NCI-H1436 treated with DMSO at 0.1 percent for 48 hours (cell line): Measurements from ENCODE around the gene GAGE12J.
"Not testable (repeated sequence)": the region's sequence is repeated elsewhere in the genome, so short reads cannot be mapped to it uniquely, and the experiment has no call there.

Experiments used
- DNase-seq: peaks from one replicate; lab custom pipeline; 2025; lab: John Stamatoyannopoulos, UW

The GAGE12J gene, protein sequence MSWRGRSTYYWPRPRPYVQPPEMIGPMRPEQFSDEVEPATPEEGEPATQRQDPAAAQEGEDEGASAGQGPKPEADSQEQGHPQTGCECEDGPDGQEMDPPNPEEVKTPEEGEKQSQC

DNA sequence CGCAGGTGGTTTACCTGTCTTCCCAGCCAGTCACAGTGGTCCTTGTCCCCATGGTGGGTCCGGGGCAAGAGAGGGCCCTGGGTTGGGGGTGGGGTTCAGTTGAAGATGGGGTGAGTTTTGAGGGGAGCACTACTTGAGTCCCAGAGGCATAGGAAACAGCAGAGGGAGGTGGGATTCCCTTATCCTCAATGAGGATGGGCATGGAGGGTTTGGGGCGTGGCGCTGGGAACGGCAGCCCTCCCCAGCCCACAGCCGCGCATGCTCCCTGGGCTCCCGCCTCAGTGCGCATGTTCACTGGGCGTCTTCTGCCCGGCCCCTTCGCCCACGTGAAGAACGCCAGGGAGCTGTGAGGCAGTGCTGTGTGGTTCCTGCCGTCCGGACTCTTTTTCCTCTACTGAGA lies at the start of gene GAGE12J:
Gene GAGE12J, plus strand, starts transcription at position 301 of the 400 bp plus-strand sequence. CDS start 1,157 bp downstream, outside the sequence.
- DNase-seq, result not testable (repeated sequence)

DNA sequence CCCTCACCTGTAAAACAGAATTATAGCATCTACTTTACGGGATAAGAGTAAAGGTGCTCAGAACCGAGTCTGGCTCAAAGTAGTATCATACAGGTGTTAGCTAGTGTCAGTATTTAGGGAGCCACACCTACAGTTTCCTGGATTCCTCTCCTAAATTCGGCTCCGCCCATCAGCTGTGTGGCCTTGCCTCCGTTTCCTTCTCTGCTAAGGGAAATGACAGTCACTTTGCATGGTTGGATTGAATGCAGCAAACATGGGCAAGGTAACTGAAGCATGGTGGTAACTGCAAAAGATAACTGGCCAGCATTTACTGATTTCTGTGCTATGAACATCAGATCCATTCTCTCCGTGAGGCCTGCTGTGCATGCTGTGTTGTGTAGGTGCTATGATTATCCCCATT lies 49.4 kb upstream of the GAGE12J start:
- DNase-seq, result no peak

DNA sequence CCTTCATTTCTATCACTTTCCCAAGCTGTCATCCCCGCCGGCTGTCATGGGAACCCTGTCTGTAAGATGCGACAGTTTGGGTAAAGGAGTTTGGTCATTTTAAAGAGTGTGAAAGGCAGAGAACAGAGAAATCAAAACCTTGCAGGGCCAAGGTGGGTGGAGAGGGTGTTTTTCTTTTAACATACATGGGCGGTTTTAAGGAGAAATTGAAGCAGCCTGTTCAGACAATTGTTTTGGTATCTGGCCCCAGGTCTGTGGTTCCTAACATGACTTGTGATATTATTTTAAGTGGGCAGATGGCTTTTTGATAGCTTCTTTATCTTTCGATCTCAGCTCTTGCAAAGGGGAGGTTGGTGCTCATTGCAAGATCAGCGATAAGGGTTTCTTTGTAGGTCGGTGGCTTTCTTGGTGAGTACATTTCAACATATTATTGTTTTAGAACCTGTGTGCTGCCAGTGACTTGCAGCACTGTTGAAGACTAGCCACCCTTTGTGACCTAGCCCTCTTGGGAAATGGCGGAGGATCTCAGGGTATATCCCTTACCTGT lies 48.6 kb upstream of the GAGE12J start:
- no peak for DNase-seq

DNA sequence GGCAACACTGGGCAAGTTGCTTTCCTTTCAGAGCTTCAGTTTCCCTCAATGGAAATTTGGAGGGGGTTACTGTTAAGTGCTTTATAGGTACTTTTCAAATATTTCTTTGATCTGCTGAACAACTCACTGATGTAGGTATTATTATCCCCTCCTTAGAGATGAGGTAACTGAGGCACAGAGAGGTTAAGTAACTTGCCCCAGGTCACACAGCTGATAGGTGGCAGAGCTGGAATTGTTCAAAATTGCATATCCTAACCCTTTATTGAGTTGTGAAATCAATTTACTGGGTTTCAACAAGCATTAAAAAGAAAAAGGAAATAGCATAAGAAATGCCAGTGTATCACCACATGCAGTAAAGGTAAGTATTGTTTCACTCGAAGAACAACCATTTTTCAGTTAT lies 45.6 kb upstream of the GAGE12J start:
- DNase-seq, result no peak

DNA sequence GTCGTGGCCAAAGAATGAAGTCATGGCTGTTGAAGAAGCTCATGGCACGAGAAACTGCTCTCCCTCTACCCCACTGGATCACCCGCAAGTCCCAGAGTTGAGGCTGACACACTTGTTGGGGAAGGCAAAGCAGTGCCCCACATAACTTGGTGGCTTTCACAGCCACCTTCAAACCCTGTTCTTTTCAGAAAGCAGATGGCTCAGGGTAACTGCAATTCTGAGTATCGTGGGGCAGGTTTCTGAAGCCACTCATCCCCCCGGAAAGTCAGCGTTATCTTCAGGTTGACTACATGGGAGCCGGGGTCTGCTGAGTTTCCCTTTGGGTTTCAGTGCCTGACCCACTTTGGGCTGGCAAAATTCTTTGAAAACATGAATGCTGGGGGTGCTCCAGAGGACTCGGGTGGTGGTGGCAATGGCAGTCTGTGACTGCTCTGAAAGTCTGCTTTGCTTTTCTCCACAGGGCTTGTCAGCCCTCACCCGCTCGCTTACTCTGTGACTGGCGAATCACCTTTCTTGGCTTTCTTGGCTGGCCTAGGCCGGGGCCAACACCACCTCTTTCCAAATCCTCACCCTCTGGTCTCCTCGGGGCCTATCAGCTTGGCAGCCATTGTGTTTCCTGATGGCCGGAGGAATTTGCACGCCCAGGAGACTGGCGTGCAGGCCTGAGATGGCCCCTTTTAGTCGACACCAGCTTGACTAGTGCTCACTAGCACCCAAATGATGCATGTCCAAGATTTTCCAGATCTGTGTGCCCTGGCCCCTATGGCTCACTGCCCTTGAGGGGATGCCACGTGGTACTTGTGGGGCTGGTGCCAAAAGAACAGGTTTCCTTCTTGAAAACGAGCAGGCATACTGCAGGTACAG lies 44.9 kb upstream of the GAGE12J start:
- no peak for DNase-seq

DNA sequence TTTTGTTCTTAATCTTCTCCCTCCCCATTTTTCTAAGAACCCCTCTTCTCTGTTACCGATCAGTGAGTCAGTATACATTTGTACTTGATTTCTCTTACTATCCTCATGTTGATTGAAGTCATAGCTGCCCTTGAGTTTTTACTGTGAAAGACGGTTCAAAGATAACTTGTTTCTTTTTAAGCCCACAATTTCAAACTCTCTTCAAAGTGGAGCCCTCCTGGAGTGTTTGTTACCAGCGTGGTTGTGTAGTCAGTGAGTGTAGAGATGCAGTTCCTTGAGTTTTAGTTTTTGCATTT lies 44.4 kb upstream of the GAGE12J start:
- DNase-seq, result no peak

DNA sequence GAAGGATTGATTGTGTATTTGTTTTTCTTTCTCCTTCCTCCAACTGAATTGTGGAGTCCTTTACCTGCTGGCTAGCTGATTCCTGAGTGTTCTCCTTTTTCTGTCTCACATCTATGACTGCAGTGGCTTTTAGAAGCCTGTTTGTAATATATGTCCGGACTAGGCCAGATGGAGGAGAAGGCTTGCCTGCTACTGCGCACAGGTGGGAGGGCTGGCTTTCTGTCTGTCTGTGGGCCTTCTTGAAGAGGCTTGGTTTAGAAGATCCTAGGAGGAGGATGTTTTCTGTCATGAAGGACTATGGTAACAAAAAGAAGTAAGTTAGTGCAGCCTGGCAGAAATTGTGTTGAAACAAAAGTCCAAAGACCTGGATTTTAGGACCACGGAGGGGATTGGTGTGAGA lies 43.8 kb upstream of the GAGE12J start:
- DNase-seq, result no peak

DNA sequence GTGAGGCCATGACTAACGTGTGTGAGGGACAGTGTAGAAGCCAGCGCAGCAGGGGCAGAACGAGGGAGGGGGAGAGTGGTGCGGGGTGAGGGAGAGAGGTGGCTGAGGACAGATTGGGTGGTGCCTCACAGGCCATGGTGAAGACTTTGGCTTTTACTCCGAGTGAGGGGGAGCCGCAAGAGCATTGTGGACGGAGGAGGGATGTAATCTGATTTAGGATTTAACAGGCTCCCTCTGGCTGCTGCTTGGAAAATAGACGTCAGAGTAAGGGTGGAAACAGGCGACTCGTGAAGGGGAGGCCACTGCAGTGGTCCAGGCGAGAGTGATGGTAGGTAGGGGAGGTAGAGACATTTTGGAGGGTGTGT lies 39.2 kb upstream of the GAGE12J start:
- no peak for DNase-seq

DNA sequence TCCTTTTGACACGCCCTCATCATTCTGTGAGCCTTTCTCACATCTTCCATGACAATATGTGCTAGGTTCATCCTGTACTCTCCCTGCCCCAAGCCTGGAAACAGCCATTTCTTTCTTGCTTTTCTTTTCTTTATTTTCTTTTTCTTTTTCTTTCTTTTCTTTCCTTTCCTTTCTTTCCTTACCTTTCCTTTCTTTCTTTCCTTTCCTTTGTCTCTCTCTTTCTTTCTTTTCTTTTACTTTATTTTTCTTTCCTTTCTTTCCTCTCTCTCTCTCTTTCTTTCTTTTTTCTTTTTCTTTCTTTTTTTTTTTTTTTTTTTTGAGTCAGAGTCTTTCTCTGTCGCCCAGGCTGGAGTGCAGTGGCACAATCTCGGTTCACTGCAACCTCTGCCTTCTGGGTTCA lies 37.6 kb upstream of the GAGE12J start:
- no peak for DNase-seq

DNA sequence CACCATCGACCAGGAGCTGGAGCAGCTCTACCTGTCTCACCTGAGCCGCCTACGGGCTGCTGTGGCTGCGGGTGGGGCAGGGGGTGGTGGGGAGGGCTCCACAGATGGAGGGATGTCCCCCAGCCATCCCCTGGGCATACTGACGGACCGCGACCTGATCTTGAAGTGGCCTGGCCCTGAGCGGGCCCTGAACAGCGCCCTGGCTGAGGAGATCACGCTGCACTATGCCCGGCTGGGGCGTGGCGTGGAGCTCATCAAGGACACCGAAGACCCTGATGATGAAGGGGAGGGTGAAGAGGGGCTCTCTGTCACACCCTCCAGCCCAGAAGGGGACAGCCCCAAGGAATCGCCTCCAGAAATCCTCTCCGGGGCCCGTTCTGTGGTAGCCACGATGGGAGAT lies 35.7 kb upstream of the GAGE12J start:
- no peak for DNase-seq

DNA sequence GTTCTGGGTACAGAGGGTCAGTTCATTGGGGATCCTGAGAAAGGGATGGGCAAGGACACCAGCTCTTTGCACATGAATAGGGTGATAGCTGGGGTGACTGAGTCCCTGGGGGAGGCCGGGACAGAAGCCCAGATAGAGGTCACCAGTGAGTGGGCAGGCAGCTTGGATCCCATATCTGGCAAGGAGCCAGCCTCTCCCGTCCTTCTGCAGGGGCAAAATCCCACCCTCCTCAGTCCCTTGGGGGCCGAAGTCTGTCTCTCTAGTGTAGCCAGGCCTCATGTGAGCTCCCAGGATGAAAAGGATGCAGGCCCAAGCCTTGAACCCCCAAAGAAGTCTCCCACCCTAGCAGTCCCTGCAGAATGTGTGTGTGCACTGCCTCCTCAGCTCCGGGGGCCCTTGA lies 35.3 kb upstream of the GAGE12J start:
- DNase-seq, result no peak

DNA sequence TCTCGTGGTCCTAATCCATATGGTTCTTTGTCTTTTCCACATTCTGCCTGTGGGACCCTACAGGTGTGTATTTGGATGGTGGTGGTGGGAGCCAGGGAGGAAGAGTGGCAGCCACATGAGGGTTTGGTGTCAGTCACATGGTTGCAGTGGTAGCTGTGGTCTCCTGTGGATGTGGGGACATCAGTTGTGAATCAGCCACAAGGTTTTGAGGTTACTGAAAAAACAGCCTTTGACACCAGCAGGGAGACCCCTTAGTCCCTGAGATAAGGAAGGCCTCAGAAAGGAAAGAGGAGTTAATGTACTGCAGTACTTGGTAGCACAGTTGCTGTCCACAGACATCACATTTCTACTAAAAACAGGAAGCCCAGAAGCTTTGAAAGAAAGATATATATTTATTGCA lies 34.2 kb upstream of the GAGE12J start:
- DNase-seq, result no peak

DNA sequence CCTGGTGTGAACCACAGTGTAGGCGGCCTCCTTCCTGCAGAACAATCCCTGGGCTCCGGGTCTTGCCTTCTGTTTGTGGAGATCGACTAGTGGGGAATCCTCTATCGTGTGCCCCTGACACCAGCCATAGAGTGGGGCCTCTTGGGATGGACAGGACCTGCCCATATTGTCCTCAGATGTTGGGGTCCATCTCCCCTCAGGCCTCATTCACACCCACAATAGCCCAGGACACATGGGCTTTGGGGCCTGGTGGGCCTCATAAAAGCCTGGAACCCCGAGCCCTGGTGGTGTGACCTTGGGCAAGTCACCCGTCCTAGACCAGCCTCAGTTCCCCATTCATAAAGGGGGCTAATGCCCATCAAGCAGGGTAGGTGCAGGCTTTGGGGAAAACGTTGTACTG lies 31.6 kb upstream of the GAGE12J start:
- DNase-seq, result no peak

DNA sequence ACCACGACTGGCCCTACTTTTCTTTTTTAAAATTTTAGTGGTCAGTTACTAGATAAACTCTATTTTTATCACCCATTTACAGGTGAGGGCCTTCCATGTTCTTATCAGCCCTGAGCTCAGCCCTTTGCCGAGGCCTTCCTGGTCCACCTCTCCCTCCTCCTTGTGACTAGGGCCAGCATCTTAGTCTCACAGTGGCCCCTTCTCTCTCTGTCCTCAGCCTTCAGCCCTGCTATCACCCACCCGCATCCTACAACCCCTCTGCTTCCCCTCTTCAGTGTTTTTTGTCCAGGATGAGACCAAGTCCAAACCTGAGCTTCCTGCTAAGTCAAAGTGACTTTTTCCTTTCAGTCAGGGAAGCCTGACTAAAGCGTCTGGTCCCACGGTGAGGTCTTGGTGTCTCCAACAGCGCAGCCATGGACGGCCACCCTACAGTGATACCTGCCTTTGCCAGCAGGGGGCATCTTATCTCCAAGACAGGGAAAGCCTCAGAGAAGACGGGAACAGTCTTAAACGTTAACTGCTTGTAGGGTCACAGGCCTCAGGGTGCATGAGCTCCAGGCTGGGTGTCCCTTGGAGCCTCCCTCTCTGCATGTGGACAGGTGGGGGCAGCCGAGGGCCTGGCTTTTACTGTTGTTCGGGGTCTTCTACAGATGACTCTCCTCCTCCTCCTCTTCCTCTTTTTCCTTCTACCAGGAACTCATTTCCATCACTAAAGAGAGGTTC lies 30.1 kb upstream of the GAGE12J start:
- DNase-seq, result no peak

DNA sequence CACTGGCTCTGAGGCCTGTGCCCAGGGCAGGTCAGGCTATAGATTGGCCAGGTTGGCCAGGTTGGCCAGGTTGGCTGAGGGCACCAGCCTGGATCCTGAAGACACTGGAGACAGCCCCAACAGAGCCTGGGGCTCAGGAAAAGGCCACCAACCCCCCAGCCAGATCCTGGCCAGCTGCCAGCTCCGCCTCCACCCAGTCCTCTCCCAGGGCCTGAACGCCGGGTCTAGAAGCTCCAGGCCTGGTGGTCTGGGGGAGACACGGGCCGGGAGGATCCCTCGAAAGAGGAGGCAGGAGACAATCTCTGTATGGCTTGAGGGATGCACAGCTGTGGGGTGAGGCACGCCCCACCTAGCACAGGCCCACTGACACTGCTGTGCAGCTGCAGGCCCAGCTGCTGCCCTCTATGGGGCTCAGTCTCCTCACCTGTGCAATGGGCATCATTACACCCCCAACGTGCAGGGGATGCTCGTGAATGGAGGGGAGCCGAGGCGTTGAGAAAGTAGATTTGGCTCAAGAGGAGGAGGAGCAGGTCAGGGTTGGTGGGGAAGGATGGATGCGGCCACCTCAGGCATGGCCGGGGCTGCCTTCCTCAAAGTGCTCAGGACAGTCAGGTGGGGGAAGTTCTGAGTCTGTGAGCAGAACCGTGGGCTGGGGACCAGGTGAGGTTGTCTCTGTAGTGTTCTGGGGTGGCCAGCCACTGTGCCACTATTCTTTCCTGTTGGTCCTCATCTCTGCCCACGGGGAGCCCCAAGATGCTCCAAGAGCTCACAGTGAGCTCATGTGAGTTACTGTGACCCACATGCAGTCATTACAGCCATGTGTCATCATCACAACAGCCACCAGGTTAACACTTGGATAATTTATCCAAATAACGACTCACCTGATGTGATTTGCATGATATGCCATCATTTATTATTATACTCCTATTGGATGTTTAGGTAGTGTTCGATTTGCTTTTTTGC lies 29.2 kb upstream of the GAGE12J start:
- no peak for DNase-seq

DNA sequence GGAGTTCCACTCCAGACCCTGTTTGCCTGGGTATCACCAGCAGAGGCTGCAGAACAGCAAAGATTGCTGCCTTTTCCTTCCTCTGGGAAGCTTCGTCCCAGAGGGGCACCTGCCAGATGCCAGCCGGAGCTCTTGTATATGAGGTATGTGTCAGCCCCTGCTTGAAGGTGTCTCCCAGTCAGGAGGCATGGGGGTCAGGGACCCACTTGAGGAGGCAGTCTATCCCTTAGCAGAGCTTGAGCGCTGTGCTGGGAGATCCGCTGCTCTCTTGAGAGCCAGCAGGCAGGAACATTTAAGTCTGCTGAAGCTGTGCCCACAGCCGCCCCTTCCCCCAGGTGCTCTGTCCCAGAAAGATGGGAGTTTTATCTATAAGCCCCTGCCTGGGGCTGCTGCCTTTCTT lies 22.5 kb upstream of the GAGE12J start:
- DNase-seq, result not testable (repeated sequence)

DNA sequence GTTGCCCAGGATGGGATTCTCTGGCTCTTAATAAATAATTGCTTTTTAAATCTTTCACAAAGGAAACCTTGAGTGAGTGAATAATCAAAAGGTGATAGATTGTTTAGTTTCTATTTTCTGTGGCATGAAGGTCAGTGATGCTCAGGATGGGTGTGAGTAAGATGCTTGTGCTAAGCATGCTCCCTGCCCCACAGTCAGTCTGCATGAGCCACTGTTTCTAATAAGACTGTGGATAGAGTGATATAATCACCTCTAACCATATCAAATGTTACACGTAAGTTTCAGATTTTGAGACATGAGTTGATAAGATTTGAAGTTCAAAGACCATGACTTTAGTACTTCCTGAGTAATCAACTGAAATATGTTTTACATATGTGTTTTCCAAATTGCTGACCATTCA lies 21.1 kb upstream of the GAGE12J start:
- DNase-seq, result no peak

DNA sequence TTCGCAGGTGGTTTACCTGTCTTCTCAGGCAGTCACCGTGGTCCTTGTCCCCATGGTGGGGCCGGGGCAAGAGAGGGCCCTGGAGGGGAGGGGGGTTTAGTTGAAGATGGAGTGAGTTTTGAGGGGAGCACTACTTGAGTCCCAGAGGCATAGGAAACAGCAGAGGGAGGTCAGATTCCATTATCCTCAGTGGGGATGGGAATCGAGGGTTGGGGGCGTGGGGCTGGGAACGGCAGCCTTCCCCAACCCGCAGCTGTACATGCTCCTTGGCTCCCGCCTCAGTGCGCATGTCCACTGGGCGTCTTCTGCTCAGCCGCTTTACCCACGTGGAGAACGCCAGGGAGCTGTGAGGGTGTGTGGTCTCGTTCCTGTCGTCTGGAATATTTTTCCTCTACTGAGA lies 18.5 kb upstream of the GAGE12J start, which contains the start of gene GAGE10:
Gene GAGE10, plus strand, starts transcription at position 301 of the 400 bp plus-strand sequence. CDS start 1,214 bp downstream, outside the sequence.
- no peak for DNase-seq

DNA sequence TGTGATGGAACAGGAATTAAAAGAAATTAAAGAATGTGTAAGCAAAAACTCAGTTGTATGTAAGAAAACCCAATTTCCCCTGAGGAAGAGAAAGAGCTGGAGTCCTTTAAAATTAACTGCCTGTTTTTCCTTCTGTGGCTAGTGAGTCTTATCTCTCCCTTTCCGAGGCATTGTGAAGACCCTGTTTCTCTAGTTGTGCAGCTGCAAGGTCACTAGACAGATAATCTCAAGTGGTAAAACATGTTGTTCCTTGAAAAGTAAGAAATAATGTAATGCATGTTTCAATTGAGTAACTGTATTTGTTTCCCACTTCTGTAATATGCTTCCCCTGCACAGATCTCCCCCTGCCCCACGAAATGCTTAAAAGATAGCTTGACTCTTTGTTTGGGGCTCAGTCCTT lies 14.1 kb upstream of the GAGE12J start:
- DNase-seq, result not testable (repeated sequence)

DNA sequence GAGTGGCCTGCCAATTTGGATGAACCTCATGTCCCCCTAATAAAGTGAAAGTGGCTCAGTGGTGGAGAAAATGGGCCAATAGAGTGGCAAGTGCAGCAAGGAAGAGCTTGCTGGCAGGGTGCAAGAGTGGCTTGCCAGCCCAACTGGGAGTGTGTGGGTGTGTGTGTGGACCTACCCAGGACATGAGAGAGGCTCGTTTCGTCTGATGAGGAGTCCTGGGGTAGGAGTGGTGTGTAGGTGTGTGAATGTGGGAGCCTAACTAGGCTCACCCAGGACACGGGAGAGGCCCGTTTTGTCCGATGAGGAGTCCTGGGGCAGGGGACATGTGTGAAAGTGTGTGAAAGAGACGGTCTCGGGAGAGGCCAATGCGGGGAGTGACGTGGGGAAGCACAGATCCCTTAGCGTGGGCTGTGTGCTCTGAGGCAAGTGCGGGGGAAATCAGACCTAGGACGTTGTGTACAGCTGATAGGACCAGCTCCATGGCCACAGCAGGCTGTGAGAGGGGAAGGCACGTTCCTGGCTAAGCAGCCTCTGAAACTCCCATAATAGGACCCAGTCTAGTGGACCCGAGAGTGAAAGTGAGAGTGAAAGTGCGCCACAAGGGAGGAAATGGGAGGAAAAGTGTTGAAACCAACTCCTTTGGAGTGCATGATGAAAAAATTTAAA lies 13.1 kb upstream of the GAGE12J start:
- no peak for DNase-seq

DNA sequence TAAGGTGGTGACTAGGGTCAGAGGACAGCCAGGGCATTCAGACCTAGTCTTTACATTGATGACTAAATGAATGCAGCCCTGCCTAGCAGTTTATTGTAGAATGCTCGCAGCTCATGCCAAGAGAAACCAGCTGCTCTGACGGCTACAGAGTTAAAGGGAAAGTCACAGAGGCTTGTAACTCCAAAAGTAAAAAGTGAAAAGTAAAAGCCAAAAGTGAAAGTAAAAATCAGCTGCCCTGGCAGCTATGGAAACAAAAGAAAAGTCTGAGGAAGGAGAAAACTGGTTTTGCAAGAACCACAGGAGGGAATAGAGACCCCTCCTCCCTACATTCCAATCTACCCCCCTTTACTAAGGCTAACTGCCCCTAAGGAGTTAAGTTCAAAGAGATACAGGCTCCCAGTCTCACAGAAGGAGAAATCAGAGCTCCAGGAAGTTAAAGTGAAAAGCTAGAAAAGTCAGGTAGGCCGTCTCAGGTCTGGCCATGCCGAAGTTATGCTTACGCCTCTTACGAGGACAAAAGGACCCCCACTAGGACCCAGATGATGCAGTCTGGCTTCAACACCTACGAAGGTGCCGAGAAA lies 12.3 kb upstream of the GAGE12J start:
- DNase-seq, result no peak
